HG03457 (cell line): ENCODE measurements around the gene SPEG.

Source experiments
- ATAC-seq: cut with Tn5 transposase; IDR thresholded peaks from one replicate; pipeline ENCODE4 v1.9.1; 2021; ENCODE audit warnings: moderate number of reproducible peaks; ENCODE audit not compliant: unreplicated experiment

The SPEG gene

DNA sequence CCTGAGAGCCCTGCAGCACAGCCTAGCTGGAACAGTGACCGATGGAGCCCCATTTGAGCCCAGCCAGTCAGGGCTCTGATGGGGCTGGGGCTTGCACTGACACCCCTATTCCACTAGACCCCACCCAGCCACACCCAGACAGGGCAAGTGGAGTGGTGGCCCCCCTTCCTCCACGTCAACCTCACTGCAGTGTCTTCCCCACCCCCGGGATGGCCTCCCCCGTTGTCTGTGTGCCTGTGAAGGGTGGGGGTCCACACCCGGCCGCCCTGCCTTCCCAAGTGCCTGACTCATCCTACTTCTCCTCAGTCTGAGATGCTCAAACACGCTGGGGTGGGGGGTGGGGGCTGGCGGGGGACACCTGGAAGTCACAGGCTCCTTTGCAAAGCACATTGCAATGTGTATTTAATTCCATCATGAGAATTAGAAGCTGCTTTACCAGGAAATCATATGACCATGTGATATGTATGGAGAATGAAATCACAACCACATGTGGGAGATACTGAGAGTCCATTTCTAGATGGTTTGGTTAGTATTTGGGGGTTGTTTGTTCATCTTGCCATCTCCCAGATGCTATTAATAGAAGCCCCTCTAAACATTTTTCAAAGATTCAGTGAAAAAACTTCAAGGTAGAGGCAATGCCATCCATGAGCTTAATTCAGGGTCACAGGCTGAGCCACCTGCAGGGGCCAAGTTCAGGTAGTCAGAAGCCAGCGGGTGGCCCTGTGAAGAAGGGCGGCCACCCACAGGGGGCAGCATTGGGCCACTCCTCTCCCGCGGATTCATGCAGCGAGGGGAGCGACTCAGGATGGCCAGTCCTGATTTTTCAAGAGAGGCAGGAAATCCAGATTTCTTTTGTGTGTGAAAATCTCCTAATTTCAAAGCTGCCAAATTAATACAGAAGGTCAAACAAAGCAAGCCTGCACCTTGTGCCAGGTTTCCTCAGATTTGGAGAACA, 41.3 kb downstream of the SPEG start:
- no peak for ATAC-seq

DNA sequence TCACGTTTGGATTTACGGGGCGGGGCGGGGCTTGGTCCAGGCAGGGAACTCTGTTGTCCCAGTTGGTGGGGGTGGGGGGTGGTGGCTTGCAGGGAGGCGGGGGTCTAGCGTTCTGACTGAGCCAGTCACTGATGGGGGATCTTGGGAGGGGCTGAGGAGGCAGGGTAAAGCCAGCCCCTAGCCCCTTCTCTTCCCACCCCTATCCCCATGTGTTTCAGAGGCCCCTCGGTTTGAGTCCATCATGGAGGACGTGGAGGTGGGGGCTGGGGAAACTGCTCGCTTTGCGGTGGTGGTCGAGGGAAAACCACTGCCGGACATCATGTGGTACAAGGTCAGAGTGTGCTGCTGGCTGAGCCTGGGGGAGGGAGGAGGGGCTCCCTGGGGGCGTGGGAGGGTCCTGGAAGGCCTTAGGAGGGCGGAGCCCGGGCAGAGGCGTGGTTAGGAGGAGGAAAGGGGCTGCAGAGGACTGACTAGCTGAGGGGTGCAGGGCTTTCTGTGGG, 42.1 kb downstream of the SPEG start:
- no peak for ATAC-seq

DNA sequence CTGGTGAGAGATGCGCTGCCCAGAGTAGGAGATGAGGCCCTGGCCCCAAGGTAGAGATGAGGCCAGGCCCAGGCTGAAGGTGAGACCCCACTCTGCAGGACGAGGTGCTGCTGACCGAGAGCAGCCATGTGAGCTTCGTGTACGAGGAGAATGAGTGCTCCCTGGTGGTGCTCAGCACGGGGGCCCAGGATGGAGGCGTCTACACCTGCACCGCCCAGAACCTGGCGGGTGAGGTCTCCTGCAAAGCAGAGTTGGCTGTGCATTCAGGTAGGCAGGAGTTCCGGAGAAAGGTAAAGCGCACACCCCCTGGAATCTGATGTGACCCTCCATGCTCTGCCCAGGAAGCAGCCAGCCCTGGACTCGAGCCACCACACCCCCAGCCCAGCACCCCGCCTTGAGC, 42.5 kb downstream of the SPEG start:
- ATAC-seq: no peak

DNA sequence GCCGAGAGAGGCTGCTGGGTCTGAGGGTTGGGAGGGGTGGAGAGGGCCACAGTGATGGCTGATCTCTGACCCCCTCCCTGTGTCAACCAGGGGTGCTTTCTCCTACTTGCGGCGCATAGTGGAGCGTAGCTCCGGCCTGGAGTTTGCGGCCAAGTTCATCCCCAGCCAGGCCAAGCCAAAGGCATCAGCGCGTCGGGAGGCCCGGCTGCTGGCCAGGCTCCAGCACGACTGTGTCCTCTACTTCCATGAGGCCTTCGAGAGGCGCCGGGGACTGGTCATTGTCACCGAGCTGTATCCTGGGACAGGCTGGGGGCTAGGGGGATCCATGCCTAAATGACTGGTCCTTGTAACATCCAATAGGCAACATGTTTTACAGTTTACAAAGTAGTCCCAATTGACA, 43.2 kb downstream of the SPEG start:
- ATAC-seq: no peak

DNA sequence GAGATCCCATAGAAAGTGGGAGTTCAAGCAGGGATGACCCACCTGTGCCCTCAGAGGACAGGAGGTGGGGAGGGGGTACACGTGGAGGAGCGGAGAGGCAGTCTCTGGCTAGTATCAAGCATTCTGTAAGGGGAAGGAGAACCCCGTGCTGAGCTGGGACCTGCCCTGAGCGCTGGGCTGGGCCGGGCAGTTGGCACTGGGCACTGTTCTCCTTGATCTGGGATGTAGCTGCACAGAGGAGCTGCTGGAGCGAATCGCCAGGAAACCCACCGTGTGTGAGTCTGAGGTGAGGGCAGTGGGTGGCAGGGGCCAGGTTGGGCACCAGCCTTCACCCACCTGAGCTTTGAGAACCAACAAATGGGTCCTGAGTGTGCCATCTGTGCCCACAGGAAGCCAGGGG, 44.3 kb downstream of the SPEG start:
- no peak for ATAC-seq

DNA sequence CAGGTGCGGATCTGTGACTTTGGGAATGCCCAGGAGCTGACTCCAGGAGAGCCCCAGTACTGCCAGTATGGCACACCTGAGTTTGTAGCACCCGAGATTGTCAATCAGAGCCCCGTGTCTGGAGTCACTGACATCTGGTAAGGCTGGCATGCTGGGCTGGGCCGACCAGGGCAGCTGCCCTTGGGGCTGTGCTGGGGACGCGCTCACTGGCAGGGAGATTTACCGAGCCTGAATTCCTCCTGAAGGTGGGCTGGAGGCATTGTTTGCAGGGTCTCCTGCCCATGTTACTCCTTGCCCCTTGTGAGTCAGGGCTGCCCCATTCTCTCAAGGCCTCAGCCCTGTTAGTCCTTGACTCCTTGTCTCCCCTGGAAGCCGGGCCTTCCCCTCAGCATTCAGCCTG, 45.4 kb downstream of the SPEG start:
- ATAC-seq: no peak

DNA sequence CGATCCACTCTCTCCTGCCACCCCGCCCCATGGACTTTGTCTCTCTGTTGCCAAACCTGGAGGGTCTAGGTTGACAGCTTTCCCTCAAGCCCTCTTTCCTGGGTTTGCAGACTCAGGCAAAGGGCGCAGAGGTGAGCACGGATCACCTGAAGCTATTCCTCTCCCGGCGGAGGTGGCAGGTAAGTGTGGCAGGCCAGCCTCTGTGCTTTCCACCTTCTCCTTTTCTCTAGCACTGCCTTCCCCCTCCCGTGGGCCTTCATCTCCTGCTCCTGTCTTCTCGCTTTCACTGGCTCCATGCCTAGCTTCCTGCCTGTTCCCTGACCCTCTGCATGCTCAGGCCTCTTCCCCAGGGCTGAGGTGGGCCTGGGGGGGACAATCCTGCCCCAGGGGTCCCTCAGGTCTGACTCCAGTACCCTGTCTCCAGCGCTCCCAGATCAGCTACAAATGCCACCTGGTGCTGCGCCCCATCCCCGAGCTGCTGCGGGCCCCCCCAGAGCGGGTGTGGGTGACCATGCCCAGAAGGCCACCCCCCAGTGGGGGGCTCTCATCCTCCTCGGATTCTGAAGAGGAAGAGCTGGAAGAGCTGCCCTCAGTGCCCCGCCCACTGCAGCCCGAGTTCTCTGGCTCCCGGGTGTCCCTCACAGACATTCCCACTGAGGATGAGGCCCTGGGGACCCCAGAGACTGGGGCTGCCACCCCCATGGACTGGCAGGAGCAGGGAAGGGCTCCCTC, 48.2 kb downstream of the SPEG start:
- no peak for ATAC-seq

DNA sequence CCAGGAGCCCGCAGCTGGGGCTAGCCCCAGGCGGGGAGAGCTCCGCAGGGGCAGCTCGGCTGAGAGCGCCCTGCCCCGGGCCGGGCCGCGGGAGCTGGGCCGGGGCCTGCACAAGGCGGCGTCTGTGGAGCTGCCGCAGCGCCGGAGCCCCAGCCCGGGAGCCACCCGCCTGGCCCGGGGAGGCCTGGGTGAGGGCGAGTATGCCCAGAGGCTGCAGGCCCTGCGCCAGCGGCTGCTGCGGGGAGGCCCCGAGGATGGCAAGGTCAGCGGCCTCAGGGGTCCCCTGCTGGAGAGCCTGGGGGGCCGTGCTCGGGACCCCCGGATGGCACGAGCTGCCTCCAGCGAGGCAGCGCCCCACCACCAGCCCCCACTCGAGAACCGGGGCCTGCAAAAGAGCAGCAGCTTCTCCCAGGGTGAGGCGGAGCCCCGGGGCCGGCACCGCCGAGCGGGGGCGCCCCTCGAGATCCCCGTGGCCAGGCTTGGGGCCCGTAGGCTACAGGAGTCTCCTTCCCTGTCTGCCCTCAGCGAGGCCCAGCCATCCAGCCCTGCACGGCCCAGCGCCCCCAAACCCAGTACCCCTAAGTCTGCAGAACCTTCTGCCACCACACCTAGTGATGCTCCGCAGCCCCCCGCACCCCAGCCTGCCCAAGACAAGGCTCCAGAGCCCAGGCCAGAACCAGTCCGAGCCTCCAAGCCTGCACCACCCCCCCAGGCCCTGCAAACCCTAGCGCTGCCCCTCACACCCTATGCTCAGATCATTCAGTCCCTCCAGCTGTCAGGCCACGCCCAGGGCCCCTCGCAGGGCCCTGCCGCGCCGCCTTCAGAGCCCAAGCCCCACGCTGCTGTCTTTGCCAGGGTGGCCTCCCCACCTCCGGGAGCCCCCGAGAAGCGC, 49.1 kb downstream of the SPEG start:
- no peak for ATAC-seq

DNA sequence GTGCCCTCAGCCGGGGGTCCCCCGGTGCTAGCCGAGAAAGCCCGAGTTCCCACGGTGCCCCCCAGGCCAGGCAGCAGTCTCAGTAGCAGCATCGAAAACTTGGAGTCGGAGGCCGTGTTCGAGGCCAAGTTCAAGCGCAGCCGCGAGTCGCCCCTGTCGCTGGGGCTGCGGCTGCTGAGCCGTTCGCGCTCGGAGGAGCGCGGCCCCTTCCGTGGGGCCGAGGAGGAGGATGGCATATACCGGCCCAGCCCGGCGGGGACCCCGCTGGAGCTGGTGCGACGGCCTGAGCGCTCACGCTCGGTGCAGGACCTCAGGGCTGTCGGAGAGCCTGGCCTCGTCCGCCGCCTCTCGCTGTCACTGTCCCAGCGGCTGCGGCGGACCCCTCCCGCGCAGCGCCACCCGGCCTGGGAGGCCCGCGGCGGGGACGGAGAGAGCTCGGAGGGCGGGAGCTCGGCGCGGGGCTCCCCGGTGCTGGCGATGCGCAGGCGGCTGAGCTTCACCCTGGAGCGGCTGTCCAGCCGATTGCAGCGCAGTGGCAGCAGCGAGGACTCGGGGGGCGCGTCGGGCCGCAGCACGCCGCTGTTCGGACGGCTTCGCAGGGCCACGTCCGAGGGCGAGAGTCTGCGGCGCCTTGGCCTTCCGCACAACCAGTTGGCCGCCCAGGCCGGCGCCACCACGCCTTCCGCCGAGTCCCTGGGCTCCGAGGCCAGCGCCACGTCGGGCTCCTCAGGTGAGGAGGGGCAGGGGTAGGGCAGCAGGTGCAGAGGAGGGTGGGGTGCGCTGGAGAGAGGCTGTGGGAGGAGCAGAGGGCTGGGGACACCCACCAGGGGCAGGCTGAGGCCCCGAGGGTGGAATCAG, 49.9 kb downstream of the SPEG start:
- no peak for ATAC-seq

DNA sequence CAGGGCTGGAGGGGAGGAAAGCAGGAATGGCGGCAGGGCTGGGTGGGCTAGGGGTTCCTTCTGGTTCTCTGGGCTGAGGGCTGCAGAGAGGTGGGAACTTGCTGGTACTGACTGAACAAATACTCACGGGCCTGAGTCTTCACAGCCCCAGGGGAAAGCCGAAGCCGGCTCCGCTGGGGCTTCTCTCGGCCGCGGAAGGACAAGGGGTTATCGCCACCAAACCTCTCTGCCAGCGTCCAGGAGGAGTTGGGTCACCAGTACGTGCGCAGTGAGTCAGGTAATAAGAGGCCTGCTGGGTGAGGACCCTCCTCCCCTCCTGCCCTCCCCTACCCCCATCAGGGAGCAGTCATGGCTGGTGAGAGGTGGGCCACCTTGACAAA, 50.5 kb downstream of the SPEG start:
- no peak for ATAC-seq

DNA sequence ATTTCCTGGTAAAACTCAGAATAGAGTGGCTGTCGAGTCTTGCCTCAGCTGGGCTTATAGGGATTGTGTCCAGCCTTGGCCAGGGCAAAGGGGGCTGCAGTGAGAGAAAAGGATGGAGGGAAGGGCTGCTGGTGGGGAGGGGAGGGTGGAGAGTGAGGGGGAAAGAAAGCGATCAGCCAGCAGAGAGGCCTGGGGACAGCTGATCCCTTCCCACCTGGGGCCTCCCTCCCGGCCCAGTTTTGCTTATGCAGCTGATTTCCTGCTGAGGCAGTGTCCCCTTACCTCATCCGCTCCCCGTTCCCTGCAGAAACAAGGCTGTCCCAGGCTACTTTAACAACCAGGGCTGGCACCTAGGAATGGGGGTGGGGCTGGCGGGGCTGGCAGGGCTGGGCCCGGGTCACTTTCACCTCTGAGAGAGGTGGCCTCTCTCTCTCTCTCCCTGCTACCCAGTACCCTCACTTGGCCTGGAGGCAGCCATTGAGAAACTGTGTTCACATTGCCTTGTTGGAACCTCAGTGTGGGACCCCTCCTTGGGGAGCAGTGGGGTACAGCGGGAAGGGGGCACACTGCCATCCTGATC, 51.8 kb downstream of the SPEG start:
- no peak for ATAC-seq

DNA sequence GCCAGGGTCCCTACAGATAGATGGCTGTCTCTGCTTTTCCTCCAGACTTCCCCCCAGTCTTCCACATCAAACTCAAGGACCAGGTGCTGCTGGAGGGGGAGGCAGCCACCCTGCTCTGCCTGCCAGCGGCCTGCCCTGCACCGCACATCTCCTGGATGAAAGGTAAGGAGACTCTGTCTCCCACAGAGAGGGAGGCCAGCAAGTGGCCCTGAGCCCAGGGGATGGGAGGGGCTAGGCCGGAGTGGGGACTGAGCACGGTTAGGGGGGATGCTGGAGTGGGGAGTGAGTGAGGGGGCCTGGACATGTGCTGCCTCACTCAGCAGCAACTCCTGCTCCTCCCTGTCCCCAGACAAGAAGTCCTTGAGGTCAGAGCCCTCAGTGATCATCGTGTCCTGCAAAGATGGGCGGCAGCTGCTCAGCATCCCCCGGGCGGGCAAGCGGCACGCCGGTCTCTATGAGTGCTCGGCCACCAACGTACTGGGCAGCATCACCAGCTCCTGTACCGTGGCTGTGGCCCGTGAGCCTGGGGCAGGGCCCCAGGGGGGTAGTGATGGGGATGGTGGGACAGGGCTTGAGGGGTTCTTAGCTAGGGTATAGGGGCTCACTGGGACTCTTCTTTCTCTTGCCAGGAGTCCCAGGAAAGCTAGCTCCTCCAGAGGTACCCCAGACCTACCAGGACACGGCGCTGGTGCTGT, 53.7 kb downstream of the SPEG start:
- ATAC-seq: no peak

DNA sequence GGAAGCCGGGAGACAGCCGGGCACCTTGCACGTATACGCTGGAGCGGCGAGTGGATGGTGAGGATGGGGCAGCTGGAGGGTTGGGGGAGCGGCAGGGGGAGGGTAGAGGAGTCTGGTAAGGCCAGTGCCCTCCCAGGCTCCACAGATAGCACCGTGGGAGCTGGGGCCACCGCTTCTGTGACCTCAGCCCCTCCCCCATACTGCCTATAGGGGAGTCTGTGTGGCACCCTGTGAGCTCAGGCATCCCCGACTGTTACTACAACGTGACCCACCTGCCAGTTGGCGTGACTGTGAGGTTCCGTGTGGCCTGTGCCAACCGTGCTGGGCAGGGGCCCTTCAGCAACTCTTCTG, 54.2 kb downstream of the SPEG start:
- no peak for ATAC-seq

DNA sequence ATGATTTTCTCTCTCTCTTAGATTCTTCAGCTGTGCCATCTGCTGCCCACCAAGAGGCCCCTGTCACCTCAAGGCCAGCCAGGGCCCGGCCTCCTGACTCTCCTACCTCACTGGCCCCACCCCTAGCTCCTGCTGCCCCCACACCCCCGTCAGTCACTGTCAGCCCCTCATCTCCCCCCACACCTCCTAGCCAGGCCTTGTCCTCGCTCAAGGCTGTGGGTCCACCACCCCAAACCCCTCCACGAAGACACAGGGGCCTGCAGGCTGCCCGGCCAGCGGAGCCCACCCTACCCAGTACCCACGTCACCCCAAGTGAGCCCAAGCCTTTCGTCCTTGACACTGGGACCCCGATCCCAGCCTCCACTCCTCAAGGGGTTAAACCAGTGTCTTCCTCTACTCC, 54.7 kb downstream of the SPEG start:
- no peak for ATAC-seq

DNA sequence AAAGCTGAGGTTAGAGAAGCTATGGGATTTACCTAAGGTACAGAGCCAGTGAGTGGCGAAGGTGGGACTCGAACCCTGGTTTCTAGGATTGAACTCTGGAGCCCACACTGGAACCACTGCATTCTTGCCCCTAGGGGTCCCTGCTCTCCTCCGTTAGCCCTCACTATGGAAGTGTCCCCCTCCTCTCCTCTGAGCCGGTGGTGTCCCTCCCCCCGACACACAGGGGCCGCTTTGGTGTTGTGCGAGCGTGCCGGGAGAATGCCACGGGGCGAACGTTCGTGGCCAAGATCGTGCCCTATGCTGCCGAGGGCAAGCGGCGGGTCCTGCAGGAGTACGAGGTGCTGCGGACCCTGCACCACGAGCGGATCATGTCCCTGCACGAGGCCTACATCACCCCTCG, 55.5 kb downstream of the SPEG start:
- no peak for ATAC-seq

DNA sequence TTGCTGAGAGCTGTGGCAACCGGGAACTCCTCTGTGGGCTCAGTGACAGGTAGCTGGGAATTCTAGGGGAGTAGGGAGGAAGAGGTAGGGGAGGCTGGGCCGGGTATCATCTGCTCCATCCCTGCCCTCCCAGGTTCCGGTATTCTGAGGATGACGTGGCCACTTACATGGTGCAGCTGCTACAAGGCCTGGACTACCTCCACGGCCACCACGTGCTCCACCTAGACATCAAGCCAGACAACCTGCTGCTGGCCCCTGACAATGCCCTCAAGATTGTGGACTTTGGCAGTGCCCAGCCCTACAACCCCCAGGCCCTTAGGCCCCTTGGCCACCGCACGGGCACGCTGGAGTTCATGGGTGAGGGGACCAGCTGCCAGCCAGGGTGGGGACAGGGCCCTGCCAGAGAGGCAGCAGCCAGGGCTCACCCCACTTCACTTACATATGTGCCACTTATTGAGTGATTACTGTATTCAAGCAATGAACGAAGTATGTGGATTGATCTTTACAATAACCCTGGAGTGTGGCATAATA, 56.0 kb downstream of the SPEG start:
- ATAC-seq: no peak

DNA sequence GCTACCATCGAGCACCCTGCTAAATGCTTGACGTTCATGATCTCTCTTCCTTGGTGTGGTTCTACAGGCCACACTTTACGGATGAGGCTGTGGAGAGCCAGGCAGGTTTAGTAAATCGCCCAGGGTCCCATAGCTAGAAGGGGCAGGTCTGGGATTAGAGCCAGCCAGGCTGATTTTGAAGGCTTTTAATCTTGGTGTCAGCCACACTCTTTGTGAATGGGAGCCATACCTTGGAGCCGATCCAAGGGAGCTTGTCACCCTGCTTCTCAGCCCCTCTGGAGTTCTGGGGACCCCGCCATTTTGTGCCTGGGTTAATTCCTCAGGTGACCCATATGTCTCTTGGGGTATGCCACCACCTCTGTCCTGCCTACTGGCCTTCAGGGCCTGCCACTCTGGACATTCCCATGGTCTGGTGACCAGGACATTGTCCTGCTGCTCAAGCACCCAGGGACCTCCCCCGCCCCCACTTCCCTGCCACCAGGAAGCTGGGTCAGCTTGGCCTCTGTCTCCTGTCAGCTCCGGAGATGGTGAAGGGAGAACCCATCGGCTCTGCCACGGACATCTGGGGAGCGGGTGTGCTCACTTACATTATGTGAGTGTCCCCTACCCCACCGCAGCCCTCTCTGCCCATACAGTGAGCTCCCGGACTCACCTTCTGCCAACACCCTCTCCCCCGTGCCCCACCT, 56.8 kb downstream of the SPEG start:
- ATAC-seq: no peak

DNA sequence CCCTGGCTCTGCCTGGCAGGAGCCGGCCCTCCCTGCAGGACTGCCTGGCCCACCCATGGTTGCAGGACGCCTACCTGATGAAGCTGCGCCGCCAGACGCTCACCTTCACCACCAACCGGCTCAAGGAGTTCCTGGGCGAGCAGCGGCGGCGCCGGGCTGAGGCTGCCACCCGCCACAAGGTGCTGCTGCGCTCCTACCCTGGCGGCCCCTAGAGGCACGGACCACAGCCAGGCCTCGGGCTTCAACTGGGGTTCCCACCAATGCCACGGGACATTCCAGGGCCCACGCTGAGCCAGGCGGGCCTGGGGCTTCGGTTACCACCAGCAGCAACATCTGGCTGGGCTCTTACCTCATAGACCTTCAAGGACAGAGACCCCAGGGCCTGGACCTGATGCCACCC, 57.9 kb downstream of the SPEG start:
- ATAC-seq: no peak

DNA sequence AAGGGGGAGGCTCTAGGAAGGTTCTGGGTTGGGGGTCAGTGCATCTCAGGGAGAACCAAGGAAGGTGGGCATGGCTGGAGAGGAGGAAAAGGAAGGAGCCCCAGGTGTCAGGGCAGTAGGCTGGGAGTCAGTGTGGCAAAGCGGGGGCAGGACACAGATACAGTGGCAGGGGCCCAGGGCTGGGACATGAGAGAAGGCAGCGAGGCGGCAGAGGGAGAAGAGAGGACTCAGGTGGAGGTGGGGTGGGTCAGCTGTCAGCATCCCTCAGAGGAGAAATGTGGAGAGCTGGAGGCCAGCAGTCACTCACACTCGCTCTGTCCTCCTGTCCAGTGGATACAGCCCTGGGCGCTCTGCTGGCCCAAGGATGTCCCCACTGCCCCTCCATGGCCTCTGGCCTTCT, 58.4 kb downstream of the SPEG start:
- no peak for ATAC-seq
